Gastrocnemius medialis (tissue), 4 donors: Measurements from ENCODE around the gene TRPC4. TPM values are rescaled to one million over a fixed set of nuclear protein-coding genes. Genes with fewer than 3 reads are reported as not detected.

ENCODE experiments used
- ATAC-seq, 2 donors: fragments of 150-250 bp; one replicate each; pipeline ENCODE4 v1.9.1; 2016
- DNase-seq, 2 donors: peaks; one replicate each; pipeline ENCODE4 v3.0.0-alpha.2; 2019
- H3K27ac ChIP-seq, 4 donors: fragments of 200-600 bp; sonication (generic); 1 replicate in 1 of 4; 2 replicates in 3 of 4; pipeline ENCODE4 v1.5.1; 2016 to 2018; ENCODE audit warnings: mild to moderate bottlenecking in 2 of 4, moderate library complexity in 1 of 4
- H3K27me3 ChIP-seq, 3 donors: fragments of 200-600 bp; sonication (generic) in 2 of 3; 1 replicate in 1 of 3; 2 replicates in 2 of 3; pipeline versions ENCODE4 v1.5.1 to v1.6.0; 2016 to 2019; ENCODE audit warnings: mild to moderate bottlenecking in 1 of 3, moderate library complexity in 1 of 3
- H3K36me3 ChIP-seq, 2 donors: fragments of 200-600 bp; sonication (generic) in 1 of 2; one replicate each; pipeline ENCODE4 v1.5.1; 2017 to 2018
- H3K4me1 ChIP-seq, 2 donors: fragments of 200-600 bp; sonication (generic) in 1 of 2; one replicate each; pipeline ENCODE4 v1.5.1; 2016 to 2017; ENCODE audit warnings: mild to moderate bottlenecking in 2 of 2
- H3K4me3 ChIP-seq, 4 donors: fragments of 200-600 bp; sonication (generic) in 3 of 4; 1 replicate in 1 of 4; 2 replicates in 3 of 4; pipeline ENCODE4 v1.5.1; 2016 to 2019; ENCODE audit warnings: mild to moderate bottlenecking in 2 of 4
- H3K9me3 ChIP-seq, 3 donors: fragments of 200-600 bp; sonication (generic) in 2 of 3; 1 replicate in 1 of 3; 2 replicates in 2 of 3; pipeline ENCODE4 v1.5.1; 2016 to 2019
- CTCF ChIP-seq, 5 experiments: fragments of 450-650 bp in 3 of 5; fragments of 200-600 bp in 2 of 5; sonication (generic) in 2 of 5; IDR thresholded peaks in 4 of 5; conservative IDR thresholded peaks in 1 of 5; 1 replicate in 4 of 5; 2 replicates in 1 of 5; pipeline ENCODE4 v1.5.1; 2016 to 2019; ENCODE audit warnings: antibody characterized with exemption in 5 of 5, mild to moderate bottlenecking in 3 of 5, moderate library complexity in 3 of 5
- POLR2A ChIP-seq, 2 donors: fragments of 450-650 bp; IDR thresholded peaks; one replicate each; pipeline ENCODE4 v1.6.1; 2017; ENCODE audit warnings: antibody characterized with exemption in 2 of 2, mild to moderate bottlenecking in 2 of 2, moderate library complexity in 2 of 2
- in situ Hi-C, 4 donors: fragments of 200-750 bp; cut with MboI; loops; one replicate each; pipeline versions ENCODE4 v1.15.0 to v1.8.0; 2017; ENCODE audit warnings: low sequenced_read_pairs in 4 of 4
- intact Hi-C: fragments of 100-400 bp; cut with DNase I; formaldehyde crosslinking; loops from one replicate; pipeline ENCODE4 v1.15.1; 2023; ENCODE audit warnings: low total_unique reads
- total RNA-seq, 4 donors: library from RNA; depleted of rRNA; stranded (reverse); fragments of >200 nt; gene quantifications; one replicate each; pipeline versions ENCODE4 v1.1.0 to v1.2.3, GENCODE V29; 2016

Gene TRPC4
- total RNA-seq, 4 donors from 2014 or later: 0.20 to 0.75 (median 0.27) TPM; not detected in 1

- no peak overlapping the region for H3K27ac ChIP-seq
- H3K9me3 ChIP-seq: no peaks in the 10 kb centered on the region
- no peaks in the 10 kb centered on the region for H3K36me3 ChIP-seq
- no peaks in the 10 kb centered on the region for H3K27me3 ChIP-seq
- in situ Hi-C loops: loop anchor here in 1 of 4 donors (25.0 kb wide), 1 partner anchor 487 kb away; the partner anchor contains the start of gene CSNK1A1L
- H3K4me3 ChIP-seq: no peak overlapping the region
- H3K4me1 ChIP-seq: no peaks in the 10 kb centered on the region
- TF ChIP-seq CTCF (IDR thresholded peaks at IDR 0.05 in 4 of 5, conservative IDR thresholded peaks at IDR 0.05 in 1 of 5) (no peak), POLR2A (IDR thresholded peaks at IDR 0.05) (no peak)
- DNase-seq: no peak
- intact Hi-C loops: no loop called here
- ATAC-seq: no peak
Observed at GRCh38 chr13:37599519-37599918, 270.1 kb downstream of the TRPC4 start.

- peak within 1 kb of the TSS in 1 of 4 donors; percentile 12 for H3K4me3 ChIP-seq
- H3K27ac ChIP-seq: no peak within 1 kb of the TSS
- intact Hi-C loops (no loop called here), in situ Hi-C loops (loop anchor here in 1 of 4 donors (25.0 kb wide), 1 partner anchor 486 kb away; the partner anchor contains the start of gene CSNK1A1L)
- no peak for DNase-seq
- no peaks in the 10 kb centered on the region for H3K36me3 ChIP-seq
- TF ChIP-seq CTCF (IDR thresholded peaks at IDR 0.05 in 4 of 5, conservative IDR thresholded peaks at IDR 0.05 in 1 of 5) (no peak), POLR2A (IDR thresholded peaks at IDR 0.05) (no peak)
- no peaks in the 10 kb centered on the region for H3K9me3 ChIP-seq
- no peaks in the 10 kb centered on the region for H3K27me3 ChIP-seq
- H3K4me1 ChIP-seq: no peaks in the 10 kb centered on the region
- ATAC-seq: no peak
Observed at GRCh38 chr13:37598597-37598996, 271.0 kb downstream of the TRPC4 start, which contains the start of gene POSTN. TSS of gene POSTN (minus strand) at chr13:37598768. CDS start at chr13:37598726, 42 bp downstream.

GRCh38 chr13:37597477-37598025 lies 272.0 kb downstream of the TRPC4 start:
- H3K27me3 ChIP-seq: no peaks in the 10 kb centered on the region
- no peak for ATAC-seq
- H3K9me3 ChIP-seq: no peaks in the 10 kb centered on the region
- no peak overlapping the region for H3K4me3 ChIP-seq
- no peaks in the 10 kb centered on the region for H3K36me3 ChIP-seq
- DNase-seq: no peak
- TF ChIP-seq POLR2A (IDR thresholded peaks at IDR 0.05): no peak
- TF ChIP-seq CTCF (IDR thresholded peaks at IDR 0.05 in 4 of 5, conservative IDR thresholded peaks at IDR 0.05 in 1 of 5): no peak
- no peak overlapping the region for H3K27ac ChIP-seq
- H3K4me1 ChIP-seq: no peaks in the 10 kb centered on the region
- in situ Hi-C loops (loop anchor here in 1 of 4 donors (25.0 kb wide), 1 partner anchor 485 kb away; the partner anchor contains the start of gene CSNK1A1L), intact Hi-C loops (no loop called here)

GRCh38 chr13:37596805-37597204 lies 272.8 kb downstream of the TRPC4 start:
- H3K27ac ChIP-seq: no peak overlapping the region
- in situ Hi-C loops (loop anchor here in 1 of 4 donors (25.0 kb wide), 1 partner anchor 485 kb away; the partner anchor contains the start of gene CSNK1A1L), intact Hi-C loops (no loop called here)
- no peaks in the 10 kb centered on the region for H3K27me3 ChIP-seq
- no peak overlapping the region for H3K4me3 ChIP-seq
- DNase-seq (no peak), ATAC-seq (no peak)
- H3K9me3 ChIP-seq: no peaks in the 10 kb centered on the region
- no peaks in the 10 kb centered on the region for H3K4me1 ChIP-seq
- TF ChIP-seq CTCF (IDR thresholded peaks at IDR 0.05 in 4 of 5, conservative IDR thresholded peaks at IDR 0.05 in 1 of 5) (no peak), POLR2A (IDR thresholded peaks at IDR 0.05) (no peak)
- no peaks in the 10 kb centered on the region for H3K36me3 ChIP-seq
